Neural cell (in vitro differentiated cells): Measurements from ENCODE around the gene FAM53B. TPM values are rescaled to one million over a fixed set of nuclear protein-coding genes. Genes with fewer than 3 reads are reported as not detected.

Experiments used
- H2AFZ ChIP-seq: fragments of 200-600, 300-800 bp; sonication (generic), shearing (Covaris generic); 2 replicates; pipeline ENCODE4 v1.6.0; 2014; ENCODE audit warnings: low read depth, mild to moderate bottlenecking, antibody characterized with exemption, low read length, moderate library complexity
- H3F3A ChIP-seq: fragments of 200-600 bp; shearing (Covaris generic); 2 replicates; pipeline ENCODE4 v1.6.1; 2016; ENCODE audit warnings: mild to moderate bottlenecking, moderate library complexity, mixed read lengths, antibody characterized with exemption, low read length; ENCODE audit not compliant: insufficient read depth, poor library complexity, severe bottlenecking
- H3K27ac ChIP-seq: fragments of 200-600, 300-800 bp; sonication (generic), shearing (Covaris generic); 2 replicates; pipeline ENCODE4 v1.5.1; 2014; ENCODE audit warnings: mild to moderate bottlenecking, low read length, moderate library complexity
- H3K27me3 ChIP-seq: fragments of 300-800, 200-600 bp; sonication (generic), shearing (Covaris generic); 2 replicates; pipeline ENCODE4 v1.6.0; 2014; ENCODE audit warnings: mild to moderate bottlenecking, low read depth, low read length, moderate library complexity; ENCODE audit not compliant: insufficient read depth
- H3K36me3 ChIP-seq: fragments of 300-800, 200-600 bp; sonication (generic), shearing (Covaris generic); 2 replicates; pipeline ENCODE4 v1.5.1; 2014; ENCODE audit warnings: mild to moderate bottlenecking, antibody characterized with exemption, low read length, moderate library complexity; ENCODE audit not compliant: insufficient read depth
- H3K4me2 ChIP-seq: fragments of 300-800, 200-600 bp; sonication (generic), shearing (Covaris generic); 2 replicates; pipeline ENCODE4 v1.6.0; 2014; ENCODE audit warnings: mild to moderate bottlenecking, low read length
- H3K4me3 ChIP-seq: fragments of 300-800, 200-600 bp; sonication (generic), shearing (Covaris generic); 2 replicates; pipeline ENCODE4 v1.5.1; 2014; ENCODE audit warnings: mild to moderate bottlenecking, low read length, moderate library complexity
- H3K79me2 ChIP-seq: fragments of 200-600 bp; shearing (Covaris generic); replicated peaks from 2 replicates; pipeline ENCODE4 v1.6.0; 2014; ENCODE audit warnings: mild to moderate bottlenecking, low read length, moderate library complexity; ENCODE audit not compliant: insufficient read depth
- H3K9ac ChIP-seq: fragments of 300-800, 200-600 bp; sonication (generic), shearing (Covaris generic); 2 replicates; pipeline ENCODE4 v1.6.1; 2016; ENCODE audit warnings: mild to moderate bottlenecking, low read length, mixed read lengths
- H3K9me2 ChIP-seq: fragments of 200-600 bp; shearing (Covaris generic); 2 replicates; pipeline ENCODE4 v1.6.1; 2016; ENCODE audit warnings: mild to moderate bottlenecking, low read length, mixed read lengths; ENCODE audit not compliant: insufficient read depth
- H3K9me3 ChIP-seq: fragments of 200-600, 300-800 bp; sonication (generic), shearing (Covaris generic); 2 replicates; pipeline ENCODE4 v1.6.1; 2016; ENCODE audit warnings: mild to moderate bottlenecking, mixed run types, low read length, moderate library complexity, mixed read lengths
- H4K20me1 ChIP-seq: fragments of 200-600 bp; shearing (Covaris generic); 2 replicates; pipeline ENCODE4 v1.6.1; 2016; ENCODE audit warnings: mild to moderate bottlenecking, mixed run types; ENCODE audit not compliant: insufficient read depth
- CTCF ChIP-seq: fragments of 450-650 bp; IDR thresholded peaks from 2 replicates; pipeline ENCODE4 v1.5.1; 2014; ENCODE audit warnings: antibody characterized with exemption, mild to moderate bottlenecking, moderate library complexity; ENCODE audit not compliant: poor library complexity, severe bottlenecking
- EP300 ChIP-seq: fragments of 450-650 bp; conservative IDR thresholded peaks from 2 replicates; pipeline ENCODE4 v1.6.1; 2014; ENCODE audit warnings: antibody characterized with exemption, mild to moderate bottlenecking, moderate library complexity; ENCODE audit not compliant: poor library complexity, severe bottlenecking
- EZH2 ChIP-seq: fragments of 200-600, 300-800 bp; shearing (Covaris generic), sonication (generic); IDR thresholded peaks from 2 replicates; pipeline ENCODE4 v1.6.1; 2014; ENCODE audit warnings: antibody characterized with exemption, low read length, borderline replicate concordance, mild to moderate bottlenecking; ENCODE audit not compliant: insufficient read depth, poor library complexity, severe bottlenecking
- MXI1 ChIP-seq: fragments of 450-650 bp; conservative IDR thresholded peaks from 2 replicates; pipeline ENCODE4 v1.6.1; 2014; ENCODE audit warnings: antibody characterized with exemption, mild to moderate bottlenecking; ENCODE audit not compliant: poor library complexity, severe bottlenecking
- POLR2AphosphoS5 ChIP-seq: IDR thresholded peaks from 2 replicates; pipeline ENCODE4 v1.6.1; 2012
- RAD21 ChIP-seq: fragments of 450-650 bp; conservative IDR thresholded peaks from 2 replicates; pipeline ENCODE4 v1.6.1; 2014; ENCODE audit warnings: antibody characterized with exemption, mild to moderate bottlenecking, moderate library complexity
- REST ChIP-seq: IDR thresholded peaks from 2 replicates; pipeline ENCODE4 v1.6.1; 2012; ENCODE audit warnings: borderline replicate concordance
- SMC3 ChIP-seq: fragments of 450-650 bp; conservative IDR thresholded peaks from 2 replicates; pipeline ENCODE4 v1.6.1; 2014; ENCODE audit warnings: antibody characterized with exemption, mild to moderate bottlenecking, moderate library complexity; ENCODE audit not compliant: poor library complexity
- TAF1 ChIP-seq: IDR thresholded peaks from 2 replicates; pipeline ENCODE4 v1.6.1; 2012; ENCODE audit warnings: low read depth
- polyA plus RNA-seq: library from polyadenylated mRNA; depleted of rRNA; stranded (reverse); fragments of >200 nt; gene quantifications from 2 replicates; pipeline ENCODE4 v1.2.3, GENCODE V29; 2014

Gene FAM53B
- polyA plus RNA-seq, 1 donor from 2014 or later, result 21.8 TPM

DNA sequence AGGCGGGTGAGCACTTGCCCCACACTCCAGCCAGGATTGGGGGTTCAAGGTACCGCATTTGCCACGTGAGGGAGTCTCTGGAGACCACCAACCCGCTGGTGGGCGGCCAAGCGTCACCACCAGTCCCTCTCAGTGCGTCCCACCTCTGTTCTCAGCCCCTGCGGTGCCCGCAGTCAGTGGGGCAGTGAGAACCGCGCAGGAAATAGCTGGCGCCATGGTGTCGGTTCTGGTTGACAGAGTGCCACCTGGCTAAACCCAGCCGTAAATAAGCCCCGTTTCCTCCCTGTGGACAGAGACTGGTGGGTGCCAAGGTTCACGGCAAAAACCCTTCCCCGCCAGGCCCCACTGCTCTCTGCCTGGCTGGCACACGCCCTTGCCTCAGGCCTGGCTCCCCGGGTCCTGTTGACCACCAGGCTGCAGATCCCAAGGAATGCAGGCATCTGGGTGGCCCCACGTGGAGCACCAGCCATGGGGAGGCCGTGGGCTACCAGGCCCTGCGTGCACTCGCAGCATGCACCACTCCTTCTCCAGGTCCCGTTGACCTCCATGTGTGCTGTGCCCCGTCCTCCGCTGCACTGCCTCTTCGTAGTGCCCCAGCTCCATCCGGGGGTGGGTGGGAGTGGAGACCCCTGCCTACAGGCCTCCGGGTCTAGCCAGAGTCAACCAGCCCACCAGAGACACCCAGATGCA, 142.6 kb downstream of the FAM53B start:
- H3F3A ChIP-seq, result no peaks in the 10 kb centered on the region
- no peak overlapping the region for H3K9ac ChIP-seq
- no peaks in the 10 kb centered on the region for H3K79me2 ChIP-seq
- TF ChIP-seq POLR2AphosphoS5 (no peak), SMC3 (no peak), RAD21 (no peak), TAF1 (no peak), CTCF (no peak)
- no peaks in the 10 kb centered on the region for H3K9me3 ChIP-seq
- H3K4me3 ChIP-seq, result no peak overlapping the region
- H3K27ac ChIP-seq, result no peak overlapping the region
- H4K20me1 ChIP-seq, result no peaks in the 10 kb centered on the region
- no peaks in the 10 kb centered on the region for H3K27me3 ChIP-seq
- no peaks in the 10 kb centered on the region for H3K36me3 ChIP-seq
- H3K4me2 ChIP-seq, result no peak overlapping the region
- no peaks in the 10 kb centered on the region for H3K9me2 ChIP-seq
- no peak overlapping the region for H2AFZ ChIP-seq

GRCh38 chr10:124601016-124601415, 143.2 kb downstream of the FAM53B start:
- no peak overlapping the region for H3K4me2 ChIP-seq
- TF ChIP-seq EP300 (no peak), CTCF (no peak), SMC3 (no peak), MXI1 (no peak), TAF1 (no peak), RAD21 (no peak), EZH2 (no peak), POLR2AphosphoS5 (no peak), REST (no peak)
- no peaks in the 10 kb centered on the region for H3K9me2 ChIP-seq
- no peak overlapping the region for H3K4me3 ChIP-seq
- no peaks in the 10 kb centered on the region for H3K27me3 ChIP-seq
- H2AFZ ChIP-seq, result no peak overlapping the region
- H3K36me3 ChIP-seq, result no peaks in the 10 kb centered on the region
- no peaks in the 10 kb centered on the region for H3F3A ChIP-seq
- H3K9me3 ChIP-seq, result no peaks in the 10 kb centered on the region
- no peak overlapping the region for H3K27ac ChIP-seq
- H4K20me1 ChIP-seq, result no peaks in the 10 kb centered on the region
- H3K79me2 ChIP-seq, result no peaks in the 10 kb centered on the region
- no peak overlapping the region for H3K9ac ChIP-seq
